ENCODE data around the gene LSMEM2. TPM values are rescaled to one million over a fixed set of nuclear protein-coding genes. Genes with fewer than 3 reads are reported as not detected.
"Not testable (repeated sequence)": the region's sequence is repeated elsewhere in the genome, so short reads cannot be mapped to it uniquely, and the experiment has no call there.

LSMEM2 gene
- total RNA-seq, 1 donor from 2014 or later: not detected

DNA sequence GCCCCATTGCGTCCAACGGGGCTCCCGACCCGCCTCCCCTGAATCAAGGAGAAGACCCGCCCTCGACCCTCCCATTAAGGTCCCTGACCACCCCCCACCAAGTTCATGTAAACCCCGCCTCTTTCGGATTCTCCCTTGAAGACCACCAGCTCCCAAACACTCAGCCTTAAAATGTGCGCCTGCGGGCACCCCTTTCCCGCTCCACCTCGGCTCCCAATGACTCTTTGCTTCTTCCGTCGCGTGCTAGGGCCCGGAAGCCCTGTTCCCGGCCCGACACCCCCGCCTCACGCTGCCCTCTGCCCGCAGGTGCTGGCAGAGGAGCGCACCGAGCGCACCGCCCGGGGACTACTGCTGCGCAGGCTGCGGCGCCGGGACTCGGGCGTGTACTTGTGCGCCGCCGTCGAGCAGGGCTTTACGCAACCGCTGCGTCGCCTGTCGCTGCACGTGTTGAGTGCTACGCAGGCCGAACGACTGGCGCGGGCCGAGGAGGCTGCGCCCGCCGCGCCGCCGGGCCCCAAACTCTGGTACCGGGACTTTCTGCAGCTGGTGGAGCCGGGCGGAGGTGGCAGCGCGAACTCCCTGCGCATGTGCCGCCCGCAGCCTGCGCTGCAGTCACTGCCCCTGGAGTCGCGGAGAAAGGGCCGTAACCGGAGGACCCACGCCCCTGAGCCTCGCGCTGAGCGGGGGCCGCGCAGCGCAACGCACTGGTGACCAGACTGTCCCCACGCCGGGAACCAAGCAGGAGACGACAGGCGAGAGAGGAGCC is 2.7 kb upstream of the LSMEM2 start:
- Mint-ChIP-seq H3K4me3 (ENCODE audit: unreplicated experiment) (no peak overlapping the region), H3K4me1 (ENCODE audit: low read depth) (peaks cover 10% of the 10 kb centered on the region), H3K36me3 (ENCODE audit: low read depth) (no peaks in the 10 kb centered on the region), H3K27ac (ENCODE audit: unreplicated experiment) (no peak overlapping the region), H3K27me3 (ENCODE audit: low read depth) (peaks cover 11% of the 10 kb centered on the region), H3K9me3 (ENCODE audit: low read depth) (no peaks in the 10 kb centered on the region)
- TF ChIP-seq, protein P1, sequence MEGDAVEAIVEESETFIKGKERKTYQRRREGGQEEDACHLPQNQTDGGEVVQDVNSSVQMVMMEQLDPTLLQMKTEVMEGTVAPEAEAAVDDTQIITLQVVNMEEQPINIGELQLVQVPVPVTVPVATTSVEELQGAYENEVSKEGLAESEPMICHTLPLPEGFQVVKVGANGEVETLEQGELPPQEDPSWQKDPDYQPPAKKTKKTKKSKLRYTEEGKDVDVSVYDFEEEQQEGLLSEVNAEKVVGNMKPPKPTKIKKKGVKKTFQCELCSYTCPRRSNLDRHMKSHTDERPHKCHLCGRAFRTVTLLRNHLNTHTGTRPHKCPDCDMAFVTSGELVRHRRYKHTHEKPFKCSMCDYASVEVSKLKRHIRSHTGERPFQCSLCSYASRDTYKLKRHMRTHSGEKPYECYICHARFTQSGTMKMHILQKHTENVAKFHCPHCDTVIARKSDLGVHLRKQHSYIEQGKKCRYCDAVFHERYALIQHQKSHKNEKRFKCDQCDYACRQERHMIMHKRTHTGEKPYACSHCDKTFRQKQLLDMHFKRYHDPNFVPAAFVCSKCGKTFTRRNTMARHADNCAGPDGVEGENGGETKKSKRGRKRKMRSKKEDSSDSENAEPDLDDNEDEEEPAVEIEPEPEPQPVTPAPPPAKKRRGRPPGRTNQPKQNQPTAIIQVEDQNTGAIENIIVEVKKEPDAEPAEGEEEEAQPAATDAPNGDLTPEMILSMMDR (IDR thresholded peaks at IDR 0.05): no peak
- DNase-seq (ENCODE audit: low spot score): no peak

DNA sequence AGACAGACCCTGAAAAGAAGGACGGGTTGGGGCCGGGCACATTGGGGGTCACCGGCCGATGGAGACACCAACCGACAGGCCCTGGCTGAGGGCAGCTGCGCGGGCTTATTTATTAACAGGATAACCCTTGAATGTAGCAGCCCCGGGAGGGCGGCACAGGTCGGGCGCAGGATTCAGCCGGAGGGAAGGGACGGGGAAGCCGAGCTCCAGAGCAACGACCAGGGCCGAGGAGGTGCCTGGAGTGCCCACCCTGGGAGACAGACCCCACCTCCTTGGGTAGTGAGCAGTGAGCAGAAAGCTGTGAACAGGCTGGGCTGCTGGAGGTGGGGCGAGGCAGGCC is 2.2 kb upstream of the LSMEM2 start:
- Mint-ChIP-seq H3K36me3 (ENCODE audit: low read depth) (no peaks in the 10 kb centered on the region), H3K9me3 (ENCODE audit: low read depth) (no peaks in the 10 kb centered on the region), H3K4me1 (ENCODE audit: low read depth) (peaks cover 10% of the 10 kb centered on the region), H3K27ac (ENCODE audit: unreplicated experiment) (no peak overlapping the region), H3K27me3 (ENCODE audit: low read depth) (peaks cover 11% of the 10 kb centered on the region), H3K4me3 (ENCODE audit: unreplicated experiment) (no peak overlapping the region)
- no peak for DNase-seq (ENCODE audit: low spot score)
- TF ChIP-seq, protein P1 (IDR thresholded peaks at IDR 0.05): no peak

DNA sequence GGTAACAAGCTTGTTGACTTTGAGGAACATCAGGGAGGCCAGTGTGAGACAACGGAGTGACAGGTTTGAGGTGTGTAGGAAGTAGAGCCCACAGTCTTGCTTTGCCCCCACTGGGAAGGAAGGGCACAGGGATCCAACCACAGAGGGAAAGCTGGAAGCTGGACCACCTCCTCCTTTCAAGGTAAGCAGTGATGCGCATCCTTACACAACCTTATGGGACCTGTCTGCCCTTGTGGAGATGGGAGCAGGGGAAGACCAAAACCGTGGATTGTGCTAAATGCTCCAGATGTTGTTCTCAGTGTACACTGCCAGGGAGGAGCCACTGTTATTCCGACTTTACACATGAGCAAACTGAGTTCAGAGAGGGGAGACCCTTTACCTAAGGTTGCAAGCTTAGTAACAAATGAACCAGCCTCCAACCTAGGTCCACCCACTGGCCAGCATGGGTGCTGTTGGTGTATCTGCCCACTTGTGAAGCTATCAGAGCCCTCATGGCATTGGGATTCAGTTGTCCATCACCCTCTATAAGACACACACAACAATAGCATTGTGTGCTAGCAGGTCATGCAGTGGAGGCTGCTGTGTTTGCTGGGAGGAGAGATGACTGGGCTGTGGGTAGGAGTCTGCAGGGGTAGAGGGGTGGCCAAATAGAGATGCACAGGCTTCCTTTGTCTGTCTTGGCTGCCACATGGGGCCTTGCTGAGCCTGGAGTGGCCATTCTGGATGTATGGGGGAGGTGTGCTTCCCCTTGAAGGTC is 586 bp upstream of the LSMEM2 start:
- H3K27ac Mint-ChIP-seq (ENCODE audit: unreplicated experiment): no peak overlapping the region
- H3K9me3 Mint-ChIP-seq (ENCODE audit: low read depth): no peaks in the 10 kb centered on the region
- no peak for DNase-seq (ENCODE audit: low spot score)
- H3K4me3 Mint-ChIP-seq (ENCODE audit: unreplicated experiment): no peak overlapping the region
- no peaks in the 10 kb centered on the region for H3K36me3 Mint-ChIP-seq (ENCODE audit: low read depth)
- H3K27me3 Mint-ChIP-seq (ENCODE audit: low read depth): peaks cover 9% of the 10 kb centered on the region
- H3K4me1 Mint-ChIP-seq (ENCODE audit: low read depth): peaks cover 5% of the 10 kb centered on the region
- TF ChIP-seq, protein P1 (IDR thresholded peaks at IDR 0.05): no peak

DNA sequence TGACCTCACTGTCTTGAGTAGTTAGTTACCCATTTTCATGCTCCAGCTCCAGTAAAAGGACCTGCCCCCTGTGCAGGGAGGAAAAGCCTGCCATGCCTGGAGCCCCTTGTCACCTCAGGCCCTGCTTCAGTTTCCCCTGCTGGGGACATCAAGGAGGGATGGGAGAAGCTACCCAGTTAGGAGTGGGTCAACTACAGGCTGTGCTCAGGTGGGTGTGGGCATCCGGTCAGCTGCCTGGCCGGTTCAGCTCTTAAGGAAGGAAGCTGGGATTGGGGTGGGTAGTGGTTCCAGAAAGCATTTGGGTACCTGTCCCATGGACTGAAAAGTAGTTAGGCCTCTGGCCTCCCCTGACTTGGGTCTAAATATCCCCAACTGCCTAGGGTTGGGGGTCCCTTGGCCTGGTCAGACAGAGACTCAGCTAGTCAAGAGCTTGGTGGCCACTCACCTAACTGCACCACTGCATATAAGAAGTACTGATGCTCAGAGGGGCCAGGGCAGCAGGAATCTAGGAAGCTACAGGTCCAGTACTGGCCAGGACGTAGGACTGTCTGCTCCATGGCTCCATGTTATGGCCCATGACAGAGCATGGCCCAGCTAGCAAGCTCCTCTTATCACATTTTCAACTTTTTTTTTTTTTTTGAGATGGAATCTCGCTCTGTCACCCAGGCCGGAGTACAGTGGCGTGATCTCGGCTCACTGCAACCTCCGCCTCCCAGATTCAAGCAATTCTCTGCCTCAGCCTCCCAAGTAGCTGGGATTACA is 549 bp downstream of the LSMEM2 start:
- TF ChIP-seq, protein P1 (IDR thresholded peaks at IDR 0.05): no peak
- H3K27me3 Mint-ChIP-seq (ENCODE audit: low read depth): peaks cover 5% of the 10 kb centered on the region
- H3K4me1 Mint-ChIP-seq (ENCODE audit: low read depth): peaks cover under 1% of the 10 kb centered on the region
- no peak overlapping the region for H3K27ac Mint-ChIP-seq (ENCODE audit: unreplicated experiment)
- H3K4me3 Mint-ChIP-seq (ENCODE audit: unreplicated experiment): no peak overlapping the region
- no peaks in the 10 kb centered on the region for H3K36me3 Mint-ChIP-seq (ENCODE audit: low read depth)
- no peaks in the 10 kb centered on the region for H3K9me3 Mint-ChIP-seq (ENCODE audit: low read depth)
- no peak for DNase-seq (ENCODE audit: low spot score)

DNA sequence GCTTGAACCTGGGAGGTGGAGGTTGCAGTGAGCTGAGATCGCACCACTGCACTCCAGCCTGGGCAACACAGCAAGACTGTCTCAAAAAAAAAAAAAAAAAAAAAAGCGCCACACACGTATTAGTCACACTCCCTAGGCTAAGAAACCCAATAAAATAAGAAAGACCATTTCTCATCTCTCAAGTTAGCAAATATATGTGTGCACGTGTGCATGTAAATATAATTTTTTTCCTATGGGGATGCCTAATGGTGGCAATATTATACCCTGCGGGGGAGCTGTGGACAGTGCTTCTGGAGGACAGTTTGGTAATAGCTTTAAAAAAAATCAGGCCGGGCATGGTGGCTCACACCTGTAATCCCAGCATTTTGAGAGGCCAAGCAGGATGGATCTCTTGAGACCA is 5.2 kb downstream of the LSMEM2 start:
- not testable (repeated sequence) for H3K4me1 Mint-ChIP-seq (ENCODE audit: low read depth); H3K4me3 Mint-ChIP-seq (ENCODE audit: unreplicated experiment); DNase-seq (ENCODE audit: low spot score); H3K9me3 Mint-ChIP-seq (ENCODE audit: low read depth); H3K27ac Mint-ChIP-seq (ENCODE audit: unreplicated experiment); H3K27me3 Mint-ChIP-seq (ENCODE audit: low read depth); H3K36me3 Mint-ChIP-seq (ENCODE audit: low read depth)
